Testis (tissue), 2 donors: ENCODE data around the gene TTC33.

ENCODE experiments used
- POLR2A ChIP-seq: fragments of 450-650 bp; IDR thresholded peaks from one replicate; pipeline ENCODE4 v1.6.1; 2017; ENCODE audit warnings: antibody characterized with exemption, mild to moderate bottlenecking, moderate library complexity
- TF ChIP-seq, protein P1 (sequence below), 3 experiments: fragments of 450-650 bp in 2 of 3; fragments of 200-600 bp in 1 of 3; sonication (generic) in 1 of 3; IDR thresholded peaks; one replicate each; pipeline ENCODE4 v1.5.1; 2016 to 2019; ENCODE audit warnings: antibody characterized with exemption in 3 of 3, mild to moderate bottlenecking in 2 of 3, moderate library complexity in 1 of 3

DNA sequence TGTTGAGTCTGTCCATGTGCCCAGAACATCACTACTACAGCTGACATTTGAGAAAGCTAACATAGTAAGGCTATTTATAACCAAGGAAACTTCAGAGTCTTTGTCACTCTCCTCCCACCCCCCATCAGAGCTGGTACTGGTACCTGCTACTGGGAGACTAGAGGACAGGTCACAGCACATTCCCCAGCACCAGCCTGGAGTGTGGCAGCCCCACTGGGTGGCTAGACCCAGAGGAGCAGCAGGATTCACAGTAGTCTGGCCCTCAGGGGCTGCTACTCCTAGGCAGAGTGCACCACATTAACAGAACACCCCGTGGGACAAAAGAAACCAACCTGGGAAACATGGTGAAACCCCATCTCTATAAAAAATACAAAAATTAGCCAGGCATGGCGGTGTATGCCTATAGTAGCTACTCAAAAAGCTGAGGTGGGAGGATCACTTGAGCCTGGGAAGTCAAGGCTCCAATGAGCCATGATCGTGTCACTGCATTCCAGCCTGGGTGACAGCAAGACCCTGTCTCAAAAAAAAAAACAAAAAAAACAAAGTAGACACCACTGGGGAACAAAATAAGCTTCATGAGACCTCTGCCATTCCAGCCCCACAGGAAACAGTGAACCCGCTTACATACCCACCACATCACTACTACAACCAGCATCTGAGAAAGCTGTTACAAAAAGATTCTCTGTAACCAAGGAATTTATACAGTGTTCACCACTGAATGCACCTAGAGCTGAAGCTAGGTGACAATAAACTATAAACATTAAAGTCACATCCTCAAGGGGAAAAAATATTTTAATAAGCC, 102.3 kb downstream of the TTC33 start:
- no peak for TF ChIP-seq POLR2A
- TF ChIP-seq, protein P1, sequence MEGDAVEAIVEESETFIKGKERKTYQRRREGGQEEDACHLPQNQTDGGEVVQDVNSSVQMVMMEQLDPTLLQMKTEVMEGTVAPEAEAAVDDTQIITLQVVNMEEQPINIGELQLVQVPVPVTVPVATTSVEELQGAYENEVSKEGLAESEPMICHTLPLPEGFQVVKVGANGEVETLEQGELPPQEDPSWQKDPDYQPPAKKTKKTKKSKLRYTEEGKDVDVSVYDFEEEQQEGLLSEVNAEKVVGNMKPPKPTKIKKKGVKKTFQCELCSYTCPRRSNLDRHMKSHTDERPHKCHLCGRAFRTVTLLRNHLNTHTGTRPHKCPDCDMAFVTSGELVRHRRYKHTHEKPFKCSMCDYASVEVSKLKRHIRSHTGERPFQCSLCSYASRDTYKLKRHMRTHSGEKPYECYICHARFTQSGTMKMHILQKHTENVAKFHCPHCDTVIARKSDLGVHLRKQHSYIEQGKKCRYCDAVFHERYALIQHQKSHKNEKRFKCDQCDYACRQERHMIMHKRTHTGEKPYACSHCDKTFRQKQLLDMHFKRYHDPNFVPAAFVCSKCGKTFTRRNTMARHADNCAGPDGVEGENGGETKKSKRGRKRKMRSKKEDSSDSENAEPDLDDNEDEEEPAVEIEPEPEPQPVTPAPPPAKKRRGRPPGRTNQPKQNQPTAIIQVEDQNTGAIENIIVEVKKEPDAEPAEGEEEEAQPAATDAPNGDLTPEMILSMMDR (IDR thresholded peaks at IDR 0.05), result no peak
